IMR-90 (cell line): ENCODE measurements around the gene GABRB2.

Source experiments
- BHLHE40 ChIP-seq: fragments of 150-350 bp; IDR thresholded peaks from 2 replicates; pipeline ENCODE4 v1.6.1; 2016; ENCODE audit warnings: mild to moderate bottlenecking, low read depth, low read length
- CEBPB ChIP-seq: IDR thresholded peaks from 2 replicates; pipeline ENCODE4 v1.6.1; 2012; ENCODE audit warnings: low read depth, low read length, improper control_type of control experiment
- CHD1 ChIP-seq: IDR thresholded peaks from 2 replicates; pipeline ENCODE4 v1.6.1; 2012; ENCODE audit warnings: low read depth, low read length, improper control_type of control experiment
- FOS ChIP-seq: fragments of 150-350 bp; IDR thresholded peaks from 2 replicates; pipeline ENCODE4 v1.6.1; 2016; ENCODE audit warnings: low read depth, low read length
- MAFK ChIP-seq: IDR thresholded peaks from 2 replicates; pipeline ENCODE4 v1.6.1; 2012; ENCODE audit warnings: low read depth, low read length, improper control_type of control experiment
- MAZ ChIP-seq: IDR thresholded peaks from 2 replicates; pipeline ENCODE4 v1.6.1; 2012; ENCODE audit warnings: low read depth, mild to moderate bottlenecking, low read length, improper control_type of control experiment, moderate library complexity, borderline replicate concordance
- MXI1 ChIP-seq: IDR thresholded peaks from 2 replicates; pipeline ENCODE4 v1.6.1; 2012; ENCODE audit warnings: low read depth, mild to moderate bottlenecking, low read length, moderate library complexity, borderline replicate concordance
- POLR2A ChIP-seq: IDR thresholded peaks from 2 replicates; pipeline ENCODE4 v1.6.1; 2012; ENCODE audit warnings: mild to moderate bottlenecking, low read depth, low read length
- RAD21 ChIP-seq: IDR thresholded peaks from 2 replicates; pipeline ENCODE4 v1.6.1; 2012; ENCODE audit warnings: low read length, improper control_type of control experiment
- RCOR1 ChIP-seq: IDR thresholded peaks from 2 replicates; pipeline ENCODE4 v1.6.1; 2012; ENCODE audit warnings: mild to moderate bottlenecking, low read length, improper control_type of control experiment; ENCODE audit not compliant: insufficient replicate concordance
- SMC3 ChIP-seq: fragments of 150-350 bp; IDR thresholded peaks from 2 replicates; pipeline ENCODE4 v1.6.1; 2016; ENCODE audit warnings: low read depth, mild to moderate bottlenecking, antibody characterized with exemption, low read length, moderate library complexity
- TF ChIP-seq, protein P1 (sequence below): conservative IDR thresholded peaks from 2 replicates; pipeline ENCODE4 v1.5.1; 2012; ENCODE audit warnings: mild to moderate bottlenecking, low read depth, low read length, improper control_type of control experiment
- TF ChIP-seq, protein P2 (sequence below): fragments of 150-350 bp; IDR thresholded peaks from 2 replicates; pipeline ENCODE4 v1.6.1; 2017; ENCODE audit warnings: mild to moderate bottlenecking, antibody characterized with exemption, low read length, low read depth

DNA sequence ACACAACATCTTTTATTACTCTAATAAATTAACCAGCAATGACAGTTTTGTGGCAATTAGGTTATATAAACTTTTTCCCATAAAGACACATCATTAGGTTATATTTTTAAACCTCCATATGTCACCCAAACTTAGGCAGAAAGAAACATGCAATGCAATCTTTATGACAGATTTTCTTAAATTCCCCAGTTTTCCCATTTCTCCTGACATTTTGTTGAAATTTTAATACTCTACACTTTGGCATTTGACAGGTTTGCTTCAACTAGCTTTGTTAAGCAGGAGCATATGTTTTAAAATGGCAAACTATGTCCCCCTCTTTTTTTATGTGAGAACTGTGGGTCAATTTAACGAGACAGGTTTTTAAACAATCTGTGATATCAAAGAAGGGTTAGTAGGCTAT, 155.5 kb downstream of the GABRB2 start:
- TF ChIP-seq POLR2A = no peak
- TF ChIP-seq, protein P1, sequence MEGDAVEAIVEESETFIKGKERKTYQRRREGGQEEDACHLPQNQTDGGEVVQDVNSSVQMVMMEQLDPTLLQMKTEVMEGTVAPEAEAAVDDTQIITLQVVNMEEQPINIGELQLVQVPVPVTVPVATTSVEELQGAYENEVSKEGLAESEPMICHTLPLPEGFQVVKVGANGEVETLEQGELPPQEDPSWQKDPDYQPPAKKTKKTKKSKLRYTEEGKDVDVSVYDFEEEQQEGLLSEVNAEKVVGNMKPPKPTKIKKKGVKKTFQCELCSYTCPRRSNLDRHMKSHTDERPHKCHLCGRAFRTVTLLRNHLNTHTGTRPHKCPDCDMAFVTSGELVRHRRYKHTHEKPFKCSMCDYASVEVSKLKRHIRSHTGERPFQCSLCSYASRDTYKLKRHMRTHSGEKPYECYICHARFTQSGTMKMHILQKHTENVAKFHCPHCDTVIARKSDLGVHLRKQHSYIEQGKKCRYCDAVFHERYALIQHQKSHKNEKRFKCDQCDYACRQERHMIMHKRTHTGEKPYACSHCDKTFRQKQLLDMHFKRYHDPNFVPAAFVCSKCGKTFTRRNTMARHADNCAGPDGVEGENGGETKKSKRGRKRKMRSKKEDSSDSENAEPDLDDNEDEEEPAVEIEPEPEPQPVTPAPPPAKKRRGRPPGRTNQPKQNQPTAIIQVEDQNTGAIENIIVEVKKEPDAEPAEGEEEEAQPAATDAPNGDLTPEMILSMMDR = no peak
- no peak for TF ChIP-seq SMC3
- no peak for TF ChIP-seq RCOR1
- TF ChIP-seq, protein P2, sequence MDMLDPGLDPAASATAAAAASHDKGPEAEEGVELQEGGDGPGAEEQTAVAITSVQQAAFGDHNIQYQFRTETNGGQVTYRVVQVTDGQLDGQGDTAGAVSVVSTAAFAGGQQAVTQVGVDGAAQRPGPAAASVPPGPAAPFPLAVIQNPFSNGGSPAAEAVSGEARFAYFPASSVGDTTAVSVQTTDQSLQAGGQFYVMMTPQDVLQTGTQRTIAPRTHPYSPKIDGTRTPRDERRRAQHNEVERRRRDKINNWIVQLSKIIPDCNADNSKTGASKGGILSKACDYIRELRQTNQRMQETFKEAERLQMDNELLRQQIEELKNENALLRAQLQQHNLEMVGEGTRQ = no peak
- TF ChIP-seq RAD21 = no peak
- no peak for TF ChIP-seq CEBPB
- no peak for TF ChIP-seq MAZ
- TF ChIP-seq CHD1 = no peak
- TF ChIP-seq MXI1 = no peak
- TF ChIP-seq FOS = no peak
- no peak for TF ChIP-seq MAFK
- no peak for TF ChIP-seq BHLHE40
